ENCODE results near the gene EFL1. TPM values are rescaled to one million over a fixed set of nuclear protein-coding genes. Genes with fewer than 3 reads are reported as not detected.
"Not testable (repeated sequence)": the region's sequence is repeated elsewhere in the genome, so short reads cannot be mapped to it uniquely, and the experiment has no call there.

The EFL1 gene
- total and polyA plus RNA-seq, 2 of the 8 experiments (the other 6 are each of a cell fraction or from before 2014, with no cell fraction given): 10.8 to 31.5 TPM

- H3K27ac ChIP-seq (ENCODE audit: low read depth, low read length); H3K9me3 ChIP-seq (ENCODE audit: insufficient read depth in 2 of 2, low read depth in 1 of 2, low read length in 1 of 2); H4K91ac ChIP-seq (replicated peaks; ENCODE audit: insufficient read length, low read length); H3K79me1 ChIP-seq (ENCODE audit: low read depth, low read length); H2BK120ac ChIP-seq (replicated peaks; ENCODE audit: low read depth, low read length); CTCF ChIA-PET (ENCODE audit: partially characterized antibody); H3K4me2 ChIP-seq (ENCODE audit: insufficient read depth in 1 of 2, low read depth in 2 of 2, low read length in 2 of 2); H2BK12ac ChIP-seq (ENCODE audit: low read depth, low read length); H3K36me3 ChIP-seq (ENCODE audit: control insufficient read depth in 2 of 4, insufficient read depth in 4 of 4, low read length in 3 of 4); H2AFZ ChIP-seq (ENCODE audit: low read length); H3K27me3 ChIP-seq (replicated peaks in 1 of 4; ENCODE audit: control insufficient read depth in 3 of 4, extremely low read depth in 1 of 4, insufficient read depth in 3 of 4, low read length in 3 of 4); H2BK5ac ChIP-seq (ENCODE audit: low read depth, low read length); H3K79me2 ChIP-seq (ENCODE audit: control insufficient read depth in 1 of 2, insufficient read depth in 2 of 2, low read length in 2 of 2); H3K14ac ChIP-seq (ENCODE audit: insufficient read length); FAIRE-seq; H2BK15ac ChIP-seq (ENCODE audit: low read length); H2BK20ac ChIP-seq (ENCODE audit: low read length); H3K56ac ChIP-seq (replicated peaks; ENCODE audit: insufficient read length, low read depth, low read length); H2AK5ac ChIP-seq (ENCODE audit: low read depth, low read length); DNase-seq (ENCODE audit: low read depth in 1 of 2, low spot score in 2 of 2); H4K5ac ChIP-seq (ENCODE audit: insufficient read length, low read depth, low read length); H4K20me1 ChIP-seq (replicated peaks in 1 of 2; ENCODE audit: control insufficient read depth in 1 of 2, insufficient read depth in 2 of 2, low read length in 2 of 2); H3K4me3 ChIP-seq (ENCODE audit: extremely low read depth in 1 of 4, insufficient read depth in 2 of 4, low read depth in 3 of 4, low read length in 4 of 4); H3K18ac ChIP-seq (ENCODE audit: extremely low read depth, low read length); POLR2A ChIA-PET (ENCODE audit: partially characterized antibody); H4K8ac ChIP-seq (ENCODE audit: extremely low read depth, insufficient read depth, low read length); H3K4me1 ChIP-seq (replicated peaks in 1 of 4; ENCODE audit: control insufficient read depth in 3 of 4, insufficient read depth in 4 of 4, low read length in 3 of 4); H3K9ac ChIP-seq (replicated peaks in 1 of 4; ENCODE audit: extremely low read depth in 1 of 4, low read depth in 3 of 4, low read length in 3 of 4); H3K23me2 ChIP-seq (ENCODE audit: low read depth, low read length); H3K4ac ChIP-seq (replicated peaks; ENCODE audit: insufficient read length, low read depth, low read length); H3K23ac ChIP-seq (ENCODE audit: insufficient read length): not testable (repeated sequence)
- 96% methylated on average over 2 of the region's 2 CpGs; no CpG with 5 or more reads in 1 of the 2 experiments for WGBS, 2 experiments (ENCODE audit: extremely low coverage in 1 of 2, insufficient coverage in 1 of 2, insufficient read length in 1 of 2, insufficient replicate concordance in 2 of 2, low coverage in 1 of 2, low lambda C conversion rate in 2 of 2, missing lambda C conversion rate in 1 of 2)
These were observed 46.4 kb downstream of the EFL1 start for GRCh38 chr15:82216092-82216491.

- POLR2A ChIA-PET (ENCODE audit: partially characterized antibody); H2AFZ ChIP-seq (ENCODE audit: low read length); H4K20me1 ChIP-seq (replicated peaks in 1 of 2; ENCODE audit: control insufficient read depth in 1 of 2, insufficient read depth in 2 of 2, low read length in 2 of 2); H2BK20ac ChIP-seq (ENCODE audit: low read length); H2BK12ac ChIP-seq (ENCODE audit: low read depth, low read length); H3K4ac ChIP-seq (replicated peaks; ENCODE audit: insufficient read length, low read depth, low read length); H3K27me3 ChIP-seq (replicated peaks in 1 of 4; ENCODE audit: control insufficient read depth in 3 of 4, extremely low read depth in 1 of 4, insufficient read depth in 3 of 4, low read length in 3 of 4); H2BK5ac ChIP-seq (ENCODE audit: low read depth, low read length); H3K23ac ChIP-seq (ENCODE audit: insufficient read length); H3K23me2 ChIP-seq (ENCODE audit: low read depth, low read length); H3K4me3 ChIP-seq (ENCODE audit: extremely low read depth in 1 of 4, insufficient read depth in 2 of 4, low read depth in 3 of 4, low read length in 4 of 4); H2AK5ac ChIP-seq (ENCODE audit: low read depth, low read length); H3K9me3 ChIP-seq (ENCODE audit: insufficient read depth in 2 of 2, low read depth in 1 of 2, low read length in 1 of 2); DNase-seq (ENCODE audit: low read depth in 1 of 2, low spot score in 2 of 2); H2BK120ac ChIP-seq (replicated peaks; ENCODE audit: low read depth, low read length); H3K14ac ChIP-seq (ENCODE audit: insufficient read length); H3K4me1 ChIP-seq (replicated peaks in 1 of 4; ENCODE audit: control insufficient read depth in 3 of 4, insufficient read depth in 4 of 4, low read length in 3 of 4); H3K9ac ChIP-seq (replicated peaks in 1 of 4; ENCODE audit: extremely low read depth in 1 of 4, low read depth in 3 of 4, low read length in 3 of 4); FAIRE-seq; H4K8ac ChIP-seq (ENCODE audit: extremely low read depth, insufficient read depth, low read length); H3K4me2 ChIP-seq (ENCODE audit: insufficient read depth in 1 of 2, low read depth in 2 of 2, low read length in 2 of 2); H3K79me2 ChIP-seq (ENCODE audit: control insufficient read depth in 1 of 2, insufficient read depth in 2 of 2, low read length in 2 of 2); H3K79me1 ChIP-seq (ENCODE audit: low read depth, low read length); H3K27ac ChIP-seq (ENCODE audit: low read depth, low read length); H3K56ac ChIP-seq (replicated peaks; ENCODE audit: insufficient read length, low read depth, low read length); H4K91ac ChIP-seq (replicated peaks; ENCODE audit: insufficient read length, low read length); H2BK15ac ChIP-seq (ENCODE audit: low read length); H4K5ac ChIP-seq (ENCODE audit: insufficient read length, low read depth, low read length); H3K18ac ChIP-seq (ENCODE audit: extremely low read depth, low read length); CTCF ChIA-PET (ENCODE audit: partially characterized antibody); H3K36me3 ChIP-seq (ENCODE audit: control insufficient read depth in 2 of 4, insufficient read depth in 4 of 4, low read length in 3 of 4): not testable (repeated sequence)
These were observed 50.3 kb downstream of the EFL1 start for GRCh38 chr15:82212201-82212600.
